ENCODE results near the gene ADAMTSL5. TPM values are rescaled to one million over a fixed set of nuclear protein-coding genes. Genes with fewer than 3 reads are reported as not detected.

The ADAMTSL5 gene
- total RNA-seq, 1 donor from 2014 or later, result 22.5 TPM

DNA sequence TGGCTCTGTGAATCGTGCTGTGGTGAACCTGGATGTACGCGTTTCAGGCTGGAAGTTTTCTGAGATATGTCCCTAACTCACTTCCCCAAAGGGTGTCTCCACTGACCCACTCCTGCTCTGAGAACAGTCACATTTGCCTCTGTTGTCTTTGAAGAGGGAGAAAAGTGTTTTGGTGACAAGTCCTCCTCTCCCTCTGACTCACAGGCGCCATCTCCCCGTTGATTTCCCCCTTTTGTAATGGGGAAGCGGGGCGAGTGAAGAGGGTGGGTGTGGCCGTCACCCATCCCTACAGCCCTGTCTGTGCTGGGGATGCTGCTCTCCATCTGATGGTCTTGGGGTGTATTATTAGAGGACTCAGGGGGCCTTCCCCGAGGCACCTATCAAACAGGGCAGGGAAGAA lies 53.3 kb downstream of the ADAMTSL5 start:
- intact Hi-C loops (cut with DNase I), result no loop called here
- ATAC-seq (ENCODE audit: poor library complexity) (no peak), DNase-seq (no peak)

- ATAC-seq (ENCODE audit: poor library complexity) (no peak), DNase-seq (no peak)
- intact Hi-C loops (cut with DNase I), result no loop called here
These were observed 54.9 kb downstream of the ADAMTSL5 start for GRCh38 chr19:1457892-1458291.

GRCh38 chr19:1457031-1457739 lies 55.6 kb downstream of the ADAMTSL5 start:
- DNase-seq, result no peak

DNA sequence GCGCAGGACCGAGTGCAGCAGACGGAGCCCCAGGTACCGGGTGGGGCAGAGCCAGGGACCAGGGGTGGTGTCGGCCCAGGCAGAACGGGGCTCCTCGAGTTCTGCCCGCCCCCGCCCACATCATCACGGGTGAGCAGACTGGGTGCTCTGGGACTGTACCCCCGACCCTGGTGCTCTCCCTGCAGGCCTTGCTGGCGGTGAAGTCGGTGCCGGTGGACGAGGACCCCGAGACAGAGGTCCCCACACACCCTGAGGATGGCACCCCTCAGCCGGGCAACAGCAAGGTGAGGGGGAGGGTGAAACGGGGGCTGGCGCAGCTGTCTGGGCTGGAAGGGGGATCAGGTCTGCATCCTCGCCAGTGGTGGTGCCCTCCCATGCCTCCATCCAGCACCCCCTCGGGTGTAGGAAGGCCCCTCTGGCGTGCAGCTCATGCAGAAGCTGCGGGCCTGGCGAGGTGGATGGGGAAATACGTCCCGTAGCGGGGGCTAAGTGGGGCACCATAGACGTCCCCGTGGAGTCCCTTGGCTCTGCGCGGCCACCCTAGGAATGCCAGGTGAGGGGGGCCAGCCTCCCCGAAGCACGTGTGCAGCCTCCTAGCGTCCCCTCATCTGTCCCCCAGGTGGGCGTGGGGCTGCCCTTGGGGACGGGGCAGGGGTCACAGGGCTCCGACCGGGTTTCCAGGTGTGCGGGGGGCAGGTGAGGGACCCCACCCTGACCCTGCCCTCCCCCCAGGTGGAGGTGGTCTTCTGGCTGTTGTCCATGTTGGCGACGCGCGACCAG lies 56.5 kb downstream of the ADAMTSL5 start:
- intact Hi-C loops (cut with DNase I), result no loop called here
- ATAC-seq (ENCODE audit: poor library complexity), result no peak
- no peak for DNase-seq

More at GRCh38 chr19:1457031-1457739, 55.6 kb downstream of the ADAMTSL5 start:
- no peak for ATAC-seq (ENCODE audit: poor library complexity)
- intact Hi-C loops (cut with DNase I), result no loop called here

DNA sequence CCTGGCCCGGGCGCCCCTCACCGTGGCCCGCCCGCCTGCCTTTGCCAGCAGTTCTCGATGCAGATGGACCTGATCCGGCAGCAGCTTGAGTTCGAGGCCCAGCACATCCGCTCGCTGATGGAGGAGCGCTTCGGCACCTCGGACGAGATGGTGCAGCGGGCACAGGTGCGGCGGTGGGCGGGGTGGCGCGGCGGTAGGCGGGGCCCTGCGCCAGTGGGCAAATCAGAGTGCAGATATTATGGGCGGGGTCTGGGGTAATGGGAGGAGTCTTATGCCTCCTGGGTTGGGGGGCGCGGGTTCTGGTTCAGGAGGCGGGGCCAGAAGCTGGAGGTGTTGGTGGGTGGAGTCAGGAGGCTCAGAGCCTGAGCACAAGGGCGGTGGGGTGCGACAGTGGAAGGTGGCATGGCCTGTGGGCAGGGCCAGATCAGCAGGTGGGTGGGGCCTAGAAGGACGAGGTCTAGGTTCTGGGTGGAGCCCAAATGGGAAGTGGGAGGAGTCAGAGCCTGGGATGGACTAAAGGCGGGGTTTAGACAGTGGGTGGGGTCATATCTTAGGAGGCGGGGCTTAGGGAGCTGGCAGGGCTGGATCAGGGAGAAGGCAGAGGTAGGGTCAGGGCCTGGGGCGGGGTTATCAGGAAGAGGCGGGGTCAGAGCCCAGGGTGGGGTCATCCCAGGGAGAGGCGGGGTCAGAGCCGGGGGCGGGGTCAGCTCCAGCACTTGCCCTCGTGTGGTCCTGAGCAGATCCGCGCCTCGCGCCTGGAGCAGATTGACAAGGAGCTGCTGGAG lies 57.3 kb downstream of the ADAMTSL5 start:
- ATAC-seq (ENCODE audit: poor library complexity) (peak; percentile 44), DNase-seq (no peak)
- intact Hi-C loops (cut with DNase I), result no loop called here

Other genes starting within 250 kb of the ADAMTSL5 start
- gene CIRBP, start 243.7 kb downstream of the ADAMTSL5 start, total RNA-seq, result 219 TPM
- gene FAM174C, start 237.5 kb downstream of the ADAMTSL5 start, total RNA-seq, result 12.4 TPM
- gene EFNA2, start 227.1 kb downstream of the ADAMTSL5 start, total RNA-seq, result not detected
- 461 TPM for gene NDUFS7, start 129.1 kb downstream of the ADAMTSL5 start, total RNA-seq
- 93.5 TPM for gene GAMT, start 111.5 kb downstream of the ADAMTSL5 start, total RNA-seq
- gene DAZAP1, start 105.4 kb downstream of the ADAMTSL5 start, total RNA-seq, result 82.9 TPM
- gene RPS15, start 74.6 kb downstream of the ADAMTSL5 start, total RNA-seq, result 671 TPM
- gene APC2, start 62.9 kb downstream of the ADAMTSL5 start, total RNA-seq, result 0.22 TPM
- gene C19orf25, start 33.8 kb downstream of the ADAMTSL5 start, total RNA-seq, result 18.3 TPM
- 1.4 TPM for gene PCSK4, start 22.7 kb downstream of the ADAMTSL5 start, total RNA-seq
- gene REEP6, start 21.8 kb downstream of the ADAMTSL5 start, total RNA-seq, result 1.1 TPM
- not detected for gene PLK5, start 11.1 kb upstream of the ADAMTSL5 start, total RNA-seq
- 8.0 TPM for gene MEX3D, start 55.3 kb upstream of the ADAMTSL5 start, total RNA-seq
- 52.4 TPM for gene MBD3, start 79.8 kb upstream of the ADAMTSL5 start, total RNA-seq
- gene UQCR11, start 92.4 kb upstream of the ADAMTSL5 start, total RNA-seq, result 1,222 TPM
- 20.0 TPM for gene TCF3, start 139.6 kb upstream of the ADAMTSL5 start, total RNA-seq
- gene ONECUT3, start 240.5 kb upstream of the ADAMTSL5 start, total RNA-seq, result not detected

Measured in Right ventricle myocardium superior (tissue), 1 donor.